Stimulated activated CD8-positive, alpha-beta memory T cell treated with anti-CD3 and anti-CD28 coated beads, Interleukin-4, amount 100 ng/mL, for 48 hours (primary cell): ENCODE measurements around the gene TCF7L2.

ENCODE experiments used
- DNase-seq: peaks from one replicate; pipeline ENCODE4 v3.0.0-alpha.2; 2020

The TCF7L2 gene

DNA sequence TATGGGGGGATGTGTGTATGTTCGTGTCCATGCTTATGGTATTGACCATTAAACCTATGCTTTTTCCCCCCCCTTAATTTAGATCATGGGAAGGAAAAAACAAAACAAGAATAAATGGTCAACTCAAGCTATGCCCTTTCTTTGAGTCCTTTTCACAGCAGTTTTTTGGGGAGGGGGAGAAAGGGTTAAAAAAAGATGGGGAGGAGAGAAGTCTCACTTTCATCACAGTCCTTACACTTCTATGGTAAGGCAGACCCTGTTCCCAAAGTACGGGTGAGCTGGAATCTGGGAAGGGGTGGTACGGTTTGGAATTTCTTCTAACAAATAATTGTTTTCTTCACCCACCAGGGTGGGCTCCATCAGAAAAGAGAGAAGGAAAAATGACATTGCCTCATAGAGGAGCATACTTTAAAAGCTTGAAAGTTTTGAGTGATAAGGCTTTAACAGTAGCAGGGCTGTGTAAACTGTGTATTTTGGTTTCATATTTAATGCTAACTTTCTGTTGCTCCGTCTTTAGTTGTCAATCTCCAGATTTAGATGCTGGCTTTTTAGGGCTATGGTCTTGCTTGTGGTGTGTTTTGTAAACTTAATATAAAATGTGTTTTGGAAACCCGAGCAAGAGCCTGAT is 180.1 kb downstream of the TCF7L2 start:
- no peak for DNase-seq

DNA sequence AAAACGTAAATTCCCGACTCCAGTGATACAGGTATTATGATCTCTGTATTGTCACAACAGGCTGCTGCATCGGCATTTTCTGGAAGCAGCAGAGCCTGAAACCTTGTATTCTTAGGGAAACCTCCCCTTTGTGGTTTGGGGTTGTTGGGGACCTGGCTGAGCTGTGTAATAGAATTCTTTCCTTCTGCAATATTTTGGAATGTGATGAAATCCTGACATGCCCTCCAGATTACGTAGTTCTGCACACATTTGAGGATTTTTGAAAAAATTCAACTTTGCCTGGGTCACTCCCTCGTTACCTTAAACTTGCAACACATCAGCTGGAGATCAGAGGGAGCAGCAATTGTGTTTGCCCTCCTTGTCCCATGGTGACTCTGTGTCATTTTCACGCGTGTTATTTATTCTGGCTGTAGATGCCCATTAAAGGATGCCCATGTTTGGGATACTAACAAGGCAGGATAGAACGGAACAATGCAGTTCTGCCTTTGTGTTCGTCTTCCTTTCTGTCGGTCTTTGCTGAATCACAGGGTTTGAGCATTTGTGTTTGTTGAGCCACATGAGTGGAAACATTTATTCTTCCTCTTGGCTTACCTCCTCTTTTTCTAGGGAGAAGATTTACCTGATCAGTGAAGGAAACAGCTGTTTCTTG is 181.7 kb downstream of the TCF7L2 start:
- no peak for DNase-seq

DNA sequence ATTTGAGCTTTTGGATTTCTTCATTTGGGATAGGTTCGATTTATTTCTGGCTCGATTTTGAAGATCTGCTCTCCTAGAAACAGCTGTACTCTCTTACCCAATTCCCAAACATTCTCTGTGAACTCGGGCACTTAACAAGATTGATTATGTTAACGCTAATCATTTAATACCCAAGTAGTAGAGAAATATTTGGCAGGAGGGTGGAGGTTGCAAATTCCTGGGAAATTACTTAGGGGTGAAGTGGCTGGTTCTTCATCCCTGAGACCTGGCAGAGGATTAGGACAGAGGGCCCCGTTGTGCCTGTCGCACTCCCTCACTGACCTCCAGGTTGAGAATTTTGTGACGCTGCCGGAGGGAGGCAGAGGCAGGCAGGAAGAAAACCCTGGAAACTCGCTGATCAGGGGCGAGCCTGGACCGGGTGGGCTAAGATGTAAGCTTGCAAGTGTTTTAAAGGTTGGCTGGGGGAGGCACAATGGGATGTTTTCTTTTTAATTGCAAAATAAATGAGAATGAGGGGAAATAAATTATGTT is 182.6 kb downstream of the TCF7L2 start:
- DNase-seq = no peak

DNA sequence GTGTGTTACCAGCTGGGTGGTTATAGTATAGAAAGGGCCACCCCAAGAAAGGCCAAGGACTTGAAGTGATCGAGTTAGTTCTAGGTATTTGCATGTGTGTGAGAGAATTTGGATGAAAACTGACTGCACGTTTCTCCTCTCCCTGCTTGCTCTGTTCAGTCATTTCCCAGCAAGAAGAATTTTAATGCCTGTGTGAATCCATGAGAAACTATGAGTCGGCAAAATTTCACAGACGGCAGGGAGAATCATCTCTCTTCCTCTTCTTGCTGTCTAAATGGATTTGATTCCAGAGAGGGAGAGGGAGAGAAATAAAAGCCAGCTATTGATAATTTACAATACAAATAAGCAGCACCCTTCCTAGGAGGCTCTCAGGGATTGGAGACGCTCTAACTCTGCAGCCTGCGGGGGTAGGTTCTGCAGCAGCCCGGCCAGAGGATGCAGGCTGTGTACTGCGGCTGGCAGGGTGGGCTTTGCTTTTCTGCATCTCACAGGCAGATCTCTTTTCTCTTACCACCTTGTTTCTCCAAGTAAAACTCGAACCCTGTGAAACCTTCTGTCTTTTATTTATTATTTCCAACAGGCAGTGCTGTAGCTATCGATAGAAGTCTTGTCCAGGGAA is 183.6 kb downstream of the TCF7L2 start:
- DNase-seq = no peak

DNA sequence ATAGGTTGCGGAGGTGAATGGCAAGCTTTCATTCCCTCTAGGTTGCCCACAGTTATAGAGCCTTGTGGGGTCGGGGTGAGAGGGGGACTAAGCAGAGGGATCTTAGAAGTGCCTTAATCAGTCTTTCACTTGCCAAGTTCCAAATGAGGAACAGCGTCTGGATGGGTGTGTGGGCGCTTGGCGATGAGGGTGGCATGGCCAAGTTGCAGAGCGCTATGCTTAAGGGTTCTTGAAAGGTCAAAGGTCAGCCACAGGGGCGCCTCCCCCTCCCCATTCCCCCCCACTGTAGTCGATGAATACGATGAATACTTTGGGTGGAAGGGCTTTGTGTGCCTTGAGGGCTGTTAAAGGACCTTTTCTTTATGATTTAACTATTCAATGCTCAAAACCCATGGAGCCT is 185.0 kb downstream of the TCF7L2 start:
- DNase-seq = no peak

DNA sequence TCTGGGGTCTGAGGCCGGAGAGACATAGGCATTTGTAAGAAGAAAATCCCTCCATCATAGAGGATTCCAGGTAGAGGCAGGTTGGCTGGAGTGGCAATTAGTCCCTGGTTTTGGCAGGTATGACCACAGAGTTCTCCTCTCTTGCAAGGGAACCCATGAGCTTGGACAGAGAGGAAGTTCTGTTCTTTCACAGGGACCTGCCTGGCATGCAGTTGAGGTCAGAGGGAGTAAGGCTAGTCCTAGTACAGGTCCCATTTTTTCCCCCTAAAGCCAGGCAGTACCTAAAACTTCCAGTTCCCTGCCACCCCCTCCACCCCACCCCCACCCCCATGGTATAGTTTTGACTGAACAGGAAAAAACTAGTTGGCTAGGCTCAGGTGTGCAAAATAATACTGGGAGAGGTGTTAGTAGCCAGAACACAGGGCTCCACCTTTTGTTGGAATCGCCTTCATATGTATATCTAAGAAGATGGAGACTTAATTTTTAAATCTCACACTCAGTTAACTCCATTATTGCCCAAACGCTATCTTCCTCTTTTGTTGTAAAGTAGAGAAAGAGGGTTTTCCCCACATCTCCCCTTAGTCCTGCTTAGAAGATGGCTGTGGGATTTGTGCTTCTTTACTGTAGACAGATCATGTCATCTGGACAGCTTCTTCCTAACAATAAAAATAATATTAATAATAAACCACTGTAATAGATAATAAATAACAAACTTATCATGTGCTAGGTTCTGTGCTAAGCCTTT is 188.1 kb downstream of the TCF7L2 start:
- DNase-seq = no peak

DNA sequence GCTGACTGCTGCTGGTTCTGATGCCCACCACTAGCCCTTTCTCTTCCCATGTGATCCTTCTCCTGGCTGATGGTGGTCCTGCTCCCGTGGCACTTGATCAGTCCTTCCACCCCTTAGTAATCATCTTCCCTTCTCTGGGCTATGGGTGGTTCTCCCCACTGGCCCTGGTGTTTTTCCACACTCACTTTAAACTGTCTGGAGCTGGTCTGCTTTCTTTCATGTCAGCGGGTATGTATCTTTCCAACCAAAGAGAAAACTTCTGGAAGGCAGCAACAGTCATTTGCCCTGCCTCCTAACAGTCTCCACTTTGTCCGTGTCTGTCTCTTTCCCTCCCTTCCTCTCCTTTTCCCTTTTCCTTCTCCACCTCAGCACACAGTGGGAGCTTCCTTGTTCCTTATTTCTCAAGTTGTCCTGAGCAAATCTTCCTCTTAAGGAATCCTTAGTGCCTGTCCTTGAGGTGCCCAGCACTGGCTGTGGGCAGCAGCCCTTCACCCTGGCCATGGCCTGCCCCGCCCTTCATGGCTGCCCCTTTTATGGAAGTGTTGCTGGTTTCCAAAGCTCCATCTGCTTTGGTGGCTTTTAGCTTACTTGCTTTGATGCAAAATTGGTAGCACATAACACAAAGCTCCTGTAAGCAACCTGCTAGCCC is 189.0 kb downstream of the TCF7L2 start:
- no peak for DNase-seq

DNA sequence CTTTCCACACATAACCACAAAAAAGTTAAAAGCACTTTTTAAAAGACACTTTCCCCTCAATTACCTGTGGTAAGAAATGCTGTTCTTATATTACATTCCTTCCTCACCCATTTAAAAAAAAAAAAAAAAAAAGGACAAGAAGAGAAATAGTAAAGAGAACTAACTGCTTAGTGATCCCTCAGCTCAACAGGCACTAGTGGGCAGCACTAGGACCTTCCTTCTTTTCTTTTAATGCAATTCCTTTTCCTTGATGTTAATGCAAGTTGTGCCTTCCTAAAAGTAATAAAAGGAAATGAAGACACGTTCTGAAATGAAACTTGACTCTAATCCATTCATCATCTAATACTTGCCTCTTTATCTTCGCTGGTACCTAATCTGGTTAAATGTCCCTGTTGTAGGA is 189.7 kb downstream of the TCF7L2 start:
- DNase-seq = no peak

DNA sequence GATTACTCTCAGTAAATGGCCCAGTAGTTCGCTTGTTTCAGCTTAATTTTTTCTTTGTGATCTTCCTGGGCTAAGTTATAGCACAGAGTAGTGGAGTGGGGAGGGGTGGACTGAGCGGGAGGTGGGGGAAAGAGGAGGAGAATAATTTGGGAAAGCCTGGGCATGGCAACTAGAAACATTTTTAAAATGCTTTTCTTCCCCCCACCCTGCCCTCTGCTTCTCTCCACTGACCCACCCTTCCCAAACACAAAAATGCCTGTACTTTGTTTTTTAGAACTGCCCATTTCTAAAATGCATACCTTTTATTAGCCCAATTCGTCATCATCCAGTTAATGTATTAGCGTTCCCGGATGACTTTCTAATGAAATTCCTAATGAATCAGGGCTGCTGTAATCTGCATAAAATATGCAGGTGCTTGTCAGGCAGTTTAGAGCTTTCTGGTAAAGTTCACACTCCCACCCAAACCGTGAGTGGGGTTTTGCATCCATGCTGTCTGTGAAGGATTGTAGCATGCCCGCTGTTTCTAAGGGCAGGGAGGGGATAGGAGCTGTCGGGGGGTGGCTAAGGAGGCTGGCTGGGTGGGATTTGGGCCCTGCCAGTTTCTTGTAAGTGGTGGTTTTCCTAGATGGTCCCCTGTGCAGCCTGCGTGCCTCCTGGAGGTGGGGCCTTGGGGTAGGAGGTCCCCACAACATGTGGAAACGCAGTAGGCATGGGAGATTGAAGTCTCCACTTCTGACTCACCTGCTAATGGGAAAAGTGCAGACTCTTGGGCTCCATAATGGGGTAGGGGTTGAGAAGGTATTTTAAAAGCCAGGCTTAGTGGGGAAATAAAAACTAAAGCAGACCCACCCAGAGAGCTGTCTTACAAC is 190.3 kb downstream of the TCF7L2 start:
- DNase-seq = no peak

DNA sequence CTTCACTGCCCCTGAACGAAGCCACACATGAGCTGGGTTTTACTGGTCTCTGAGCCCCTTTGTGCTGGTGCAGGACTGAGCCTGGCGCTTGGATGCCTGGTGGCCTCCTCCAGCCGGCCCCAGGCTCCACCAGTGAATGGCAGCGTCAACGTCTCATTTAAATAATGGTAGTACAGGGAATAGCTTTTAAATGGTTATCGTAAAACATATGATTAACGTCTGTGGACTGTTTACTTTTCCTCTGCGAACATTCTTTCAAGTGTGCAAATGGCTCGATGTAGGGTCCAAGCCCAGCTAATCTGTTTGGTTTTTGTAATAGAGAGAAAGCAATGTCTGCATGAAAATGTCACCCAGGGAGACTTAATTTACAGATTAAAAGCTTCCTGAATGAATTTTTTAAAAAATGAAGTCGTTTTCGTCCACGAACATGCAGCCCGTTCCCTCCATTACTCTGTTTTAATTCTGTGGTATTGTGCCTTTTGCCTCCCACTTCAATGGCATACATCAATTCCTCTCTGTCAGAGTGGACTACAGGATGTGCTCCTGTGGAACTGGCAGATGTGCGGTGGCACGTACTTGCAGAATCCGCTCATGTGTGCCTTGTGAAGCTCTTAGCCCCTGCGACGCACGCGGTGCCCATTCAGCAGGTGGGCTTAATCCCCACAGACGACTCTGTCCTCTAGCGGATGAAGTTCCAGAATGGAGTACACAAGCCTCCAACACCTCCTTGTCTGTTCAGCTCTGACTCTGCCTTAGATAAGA is 192.7 kb downstream of the TCF7L2 start:
- no peak for DNase-seq

DNA sequence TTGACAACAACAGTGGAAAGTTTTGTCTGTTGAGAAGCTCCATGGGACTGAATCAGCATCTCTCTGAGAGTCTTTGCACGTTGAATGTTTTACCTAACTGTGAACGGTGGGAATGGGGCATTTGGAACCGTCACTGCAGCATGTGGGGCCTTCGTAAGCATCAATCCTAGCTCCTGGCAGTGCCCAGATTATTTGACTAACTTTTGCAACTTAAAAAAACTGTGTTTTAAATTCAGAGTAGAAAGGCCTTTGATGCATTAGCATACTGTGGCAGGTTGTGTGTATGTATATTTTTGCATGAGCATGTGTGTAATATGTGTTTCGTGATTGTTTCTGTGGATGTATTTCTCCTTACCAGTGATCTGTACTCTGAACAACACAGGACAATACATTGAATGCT is 194.5 kb downstream of the TCF7L2 start:
- no peak for DNase-seq

DNA sequence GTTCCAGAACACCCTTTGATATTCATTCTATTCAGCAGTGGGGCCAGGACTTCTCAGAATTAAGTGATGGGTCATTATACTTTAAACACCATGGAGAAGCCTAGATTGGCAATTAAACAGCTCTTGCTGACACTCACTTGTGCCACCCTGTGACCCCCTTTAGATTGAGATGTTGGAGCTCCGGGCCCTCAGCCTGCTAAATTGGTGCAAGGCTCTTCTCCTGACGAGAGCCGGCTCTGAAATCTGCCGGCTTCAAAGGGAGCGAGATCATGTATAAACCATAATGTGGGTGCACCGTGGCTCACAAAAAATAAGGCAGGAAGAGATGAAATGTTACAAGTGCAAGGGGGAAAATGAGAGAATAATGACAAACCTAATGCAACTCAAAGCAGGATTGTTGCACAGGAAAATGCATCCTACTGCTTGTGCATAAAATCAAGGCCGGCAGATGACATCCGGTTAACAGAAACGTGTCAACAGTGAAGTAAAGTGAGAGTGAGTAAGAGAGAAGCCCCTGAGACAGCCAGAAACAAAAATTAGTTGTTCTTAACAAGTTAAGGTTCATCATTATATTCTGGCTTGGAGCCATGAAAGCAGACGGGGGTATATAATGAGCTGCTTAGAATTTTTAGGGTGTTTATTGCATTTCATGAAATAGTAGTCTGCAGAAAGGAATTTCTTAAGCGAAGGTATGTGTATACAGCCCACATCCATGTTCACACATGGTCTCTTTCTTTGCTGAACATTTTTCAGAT is 198.2 kb downstream of the TCF7L2 start:
- no peak for DNase-seq

DNA sequence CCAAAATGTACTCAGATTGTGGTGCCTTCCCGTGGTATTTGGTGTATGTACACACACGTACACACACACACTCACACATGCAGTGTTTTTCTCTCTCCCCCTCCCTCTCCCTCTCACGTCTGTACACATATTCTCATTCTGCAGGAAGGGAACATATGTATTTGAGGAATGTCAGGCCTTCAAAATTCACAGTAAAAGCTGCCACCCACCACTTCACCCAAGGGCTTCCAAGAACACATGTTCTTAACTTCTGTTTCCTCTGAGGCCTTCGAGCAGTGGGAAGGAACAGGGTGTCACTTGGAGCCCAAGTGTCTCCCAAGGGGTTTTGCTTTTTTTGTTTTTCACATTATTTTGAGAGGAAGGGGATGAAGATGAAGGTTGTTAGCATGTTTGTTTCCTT is 198.9 kb downstream of the TCF7L2 start:
- no peak for DNase-seq

DNA sequence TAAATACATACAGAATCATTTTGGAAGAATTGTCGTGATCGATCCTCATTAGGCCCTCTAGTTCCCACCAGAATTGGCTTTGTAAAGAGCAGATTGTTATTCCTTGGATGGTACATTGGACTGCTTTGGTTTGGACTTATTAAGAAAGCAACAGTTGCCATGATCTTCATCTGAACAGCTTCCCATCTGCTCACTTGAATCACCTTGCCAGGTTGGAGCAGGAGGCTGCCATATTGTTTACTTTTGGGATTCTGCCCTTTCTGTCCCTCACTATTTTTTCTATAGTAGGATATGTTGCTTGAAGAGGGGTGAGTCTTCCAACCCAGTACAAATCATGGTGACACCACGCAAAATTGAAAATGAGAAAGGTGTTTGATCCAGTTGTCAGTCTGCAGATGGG is 199.6 kb downstream of the TCF7L2 start:
- DNase-seq = no peak

DNA sequence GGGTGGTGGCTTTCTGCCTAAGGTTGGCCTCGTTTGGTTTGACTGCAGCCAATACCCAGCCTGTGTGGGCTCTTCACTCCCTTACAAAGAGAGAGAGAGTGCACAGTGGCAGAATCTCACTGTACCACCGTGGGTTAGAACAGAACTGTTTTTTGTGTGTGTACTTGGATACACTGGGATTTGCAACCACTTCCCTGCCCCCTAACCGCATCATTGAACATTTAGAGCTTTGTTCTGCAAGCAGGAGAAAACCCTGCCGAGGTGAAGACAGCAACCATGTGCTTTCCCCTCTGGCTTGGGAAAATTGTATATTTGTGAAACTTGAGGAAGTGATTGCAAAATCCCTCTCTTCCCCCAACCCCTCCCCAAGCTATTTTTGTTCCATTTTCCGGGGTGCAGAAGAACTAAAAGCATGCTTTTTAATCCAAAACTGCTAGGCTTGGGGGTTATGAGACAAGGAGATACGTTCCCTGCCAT is 201.2 kb downstream of the TCF7L2 start:
- DNase-seq = no peak

DNA sequence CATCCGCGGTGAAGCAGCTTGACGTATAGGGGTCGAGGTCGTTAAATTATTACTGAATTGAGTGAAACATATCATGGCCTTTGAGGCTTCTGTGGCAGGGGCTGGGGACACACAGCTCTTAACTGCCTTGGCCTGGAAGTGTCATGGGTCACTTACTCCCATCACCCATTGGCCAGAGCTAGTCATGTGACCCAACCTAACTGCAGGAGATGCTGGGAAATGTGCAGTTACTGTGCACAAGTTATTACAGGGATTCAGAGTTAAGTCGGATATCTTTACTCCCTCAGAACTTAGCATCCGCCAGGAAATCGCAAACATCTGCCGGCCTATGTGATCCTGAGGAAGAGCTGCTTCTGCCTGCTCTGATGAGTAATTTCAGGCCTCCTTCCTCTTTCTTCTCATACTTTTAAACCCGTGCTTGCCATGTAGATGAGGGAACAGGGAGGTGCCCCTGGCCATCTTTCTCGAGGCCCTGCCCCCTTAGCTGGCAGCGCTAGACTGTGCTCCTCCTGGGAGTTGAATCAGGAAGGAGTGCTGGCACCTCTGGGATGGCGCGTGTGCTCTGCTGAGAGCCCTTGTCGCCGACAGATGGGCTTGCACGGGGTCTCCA is 203.6 kb downstream of the TCF7L2 start:
- DNase-seq = no peak

DNA sequence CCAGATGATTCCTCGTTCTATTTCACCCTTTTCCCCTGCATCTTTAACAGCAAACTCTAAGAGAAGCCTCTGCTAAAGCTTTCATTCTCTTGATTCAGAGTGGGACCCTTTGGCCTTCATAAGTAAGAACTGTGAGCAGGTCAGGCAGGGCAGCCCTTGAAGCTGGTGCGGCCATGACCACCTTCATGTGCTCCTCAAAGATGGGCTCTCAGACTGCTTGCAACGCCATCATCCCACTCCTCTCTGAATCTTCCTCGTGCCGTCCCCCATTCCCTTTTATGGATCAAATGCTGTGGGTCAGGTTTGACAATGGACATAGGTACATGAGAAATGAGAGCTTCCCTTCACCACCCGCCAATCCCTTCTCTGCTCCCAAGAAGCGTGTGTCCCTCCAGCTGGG is 207.4 kb downstream of the TCF7L2 start:
- no peak for DNase-seq

DNA sequence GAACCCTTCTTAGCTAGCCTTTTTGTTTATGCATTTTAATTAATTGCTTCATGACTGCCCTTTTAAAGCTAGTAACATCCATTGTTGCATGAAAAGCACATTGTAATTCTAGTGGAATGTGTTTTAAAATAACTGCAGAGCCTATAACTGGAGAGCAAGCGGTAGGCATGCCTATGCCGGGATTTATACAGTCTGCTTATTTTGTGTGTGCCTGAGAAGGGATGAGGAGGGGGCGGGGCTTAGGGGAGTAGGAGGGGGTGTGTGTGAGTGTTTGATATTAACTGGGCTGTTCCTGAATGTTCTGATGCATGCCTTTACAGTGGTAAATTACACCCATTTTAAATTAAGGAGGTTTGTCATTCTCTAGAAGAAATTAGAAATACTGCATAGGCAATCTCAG is 208.1 kb downstream of the TCF7L2 start:
- DNase-seq = no peak

DNA sequence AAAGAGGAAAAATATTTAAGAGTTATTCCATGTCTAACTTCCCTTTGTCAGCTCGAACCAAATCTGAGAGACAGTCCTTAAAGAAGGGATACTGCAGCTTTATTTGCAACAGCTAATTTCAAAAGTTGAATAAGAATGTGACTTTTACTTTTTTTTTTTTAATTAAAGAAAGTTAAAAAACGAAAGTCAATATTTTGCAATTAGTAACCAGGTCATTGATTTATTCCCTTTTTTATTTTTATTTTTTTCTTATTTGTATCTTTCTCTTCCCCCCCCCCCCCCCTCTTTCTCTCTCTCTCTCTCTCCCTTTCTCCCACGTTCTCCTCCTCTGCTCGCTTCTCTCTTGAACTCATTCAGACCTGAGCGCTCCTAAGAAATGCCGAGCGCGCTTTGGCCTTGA is 209.5 kb downstream of the TCF7L2 start:
- no peak for DNase-seq

DNA sequence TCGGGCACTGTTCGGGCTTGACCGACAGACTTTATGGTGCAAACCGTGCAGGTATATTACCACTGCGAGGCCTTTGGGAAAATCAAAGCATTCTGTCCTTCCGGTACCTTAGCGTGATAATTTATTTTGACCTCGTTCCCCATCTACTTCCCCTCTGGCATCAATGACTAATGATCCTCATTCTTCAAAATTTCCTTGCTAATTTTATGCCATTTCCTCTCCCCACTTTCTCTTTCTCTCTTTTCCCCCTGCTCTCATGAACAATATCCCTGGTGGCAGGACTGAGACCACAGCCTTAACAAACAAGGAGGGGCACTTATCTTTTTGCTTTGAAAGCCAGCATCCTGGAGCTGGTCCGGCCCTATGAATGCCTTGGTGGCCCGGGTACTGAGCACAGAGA is 210.6 kb downstream of the TCF7L2 start:
- DNase-seq = no peak
